OCI-LY3 (cell line): ENCODE measurements around the gene FYB1.

Experiments used
- H2AFZ ChIP-seq: fragments of 200-600, 300-600 bp; shearing (Covaris generic); 2 replicates; pipeline ENCODE4 v1.6.0; 2014; ENCODE audit warnings: antibody characterized with exemption, low read depth, low read length
- H3K27ac ChIP-seq: fragments of 200-600, 300-600 bp; sonication (generic); 2 replicates; pipeline ENCODE4 v1.5.1; 2014; ENCODE audit warnings: mild to moderate bottlenecking, low read length, moderate library complexity, mixed read lengths
- H3K27me3 ChIP-seq: fragments of 200-600, 300-600 bp; sonication (generic); 2 replicates; pipeline ENCODE4 v1.6.1; 2014; ENCODE audit warnings: low read depth, low read length, mixed read lengths
- H3K36me3 ChIP-seq: fragments of 200-600, 300-600 bp; sonication (generic); replicated peaks from 2 replicates; pipeline ENCODE3; 2014; ENCODE audit warnings: low read depth, low read length, mixed read lengths
- H3K4me1 ChIP-seq: fragments of 300-600, 200-600 bp; sonication (generic); 2 replicates; pipeline ENCODE4 v1.6.1; 2014; ENCODE audit warnings: low read length, mixed read lengths
- H3K4me2 ChIP-seq: fragments of 200-600, 300-600 bp; sonication (generic); 2 replicates; pipeline ENCODE4 v1.6.1; 2014; ENCODE audit warnings: low read length, mixed read lengths
- H3K4me3 ChIP-seq: fragments of 300-600, 200-600 bp; sonication (generic); 2 replicates; pipeline ENCODE4 v1.5.1; 2014; ENCODE audit warnings: antibody characterized with exemption, mild to moderate bottlenecking, low read length, moderate library complexity
- H3K79me2 ChIP-seq: fragments of 300-600, 200-600 bp; shearing (Covaris generic); 2 replicates; pipeline ENCODE4 v1.6.1; 2014; ENCODE audit warnings: mild to moderate bottlenecking, low read length, mixed read lengths
- H3K9ac ChIP-seq: fragments of 300-600, 200-600 bp; shearing (Covaris generic); 2 replicates; pipeline ENCODE4 v1.6.0; 2014; ENCODE audit warnings: mild to moderate bottlenecking, low read length, moderate library complexity
- H3K9me3 ChIP-seq: fragments of 200-600, 300-600 bp; shearing (Covaris generic); 2 replicates; pipeline ENCODE4 v1.6.1; 2014; ENCODE audit warnings: low read length, mixed read lengths; ENCODE audit not compliant: insufficient read depth
- H4K20me1 ChIP-seq: fragments of 200-600, 300-600 bp; sonication (generic); 2 replicates; pipeline ENCODE4 v1.6.1; 2016; ENCODE audit warnings: low read length, mixed read lengths; ENCODE audit not compliant: insufficient read depth
- CTCF ChIP-seq: fragments of 200-600, 300-600 bp; sonication (generic); IDR thresholded peaks from 2 replicates; pipeline ENCODE4 v1.5.1; 2014; ENCODE audit warnings: antibody characterized with exemption, low read length, low read depth
- EZH2phosphoT487 ChIP-seq: fragments of 200-600 bp; shearing (Covaris generic); IDR thresholded peaks from 2 replicates; pipeline ENCODE4 v1.6.1; 2018; ENCODE audit warnings: antibody characterized with exemption, mixed run types, low read depth

The FYB1 gene

GRCh38 chr5:39130716-39131115, 88.6 kb downstream of the FYB1 start:
- H3K9me3 ChIP-seq = no peaks in the 10 kb centered on the region
- H3K79me2 ChIP-seq = no peaks in the 10 kb centered on the region
- no peaks in the 10 kb centered on the region for H4K20me1 ChIP-seq
- no peak overlapping the region for H3K4me3 ChIP-seq
- no peaks in the 10 kb centered on the region for H3K27me3 ChIP-seq
- no peak overlapping the region for H3K27ac ChIP-seq
- H3K9ac ChIP-seq = no peak overlapping the region
- peaks cover 18% of the 10 kb centered on the region for H3K4me1 ChIP-seq
- no peak overlapping the region for H3K4me2 ChIP-seq
- TF ChIP-seq EZH2phosphoT487 (no peak), CTCF (no peak)
- no peak overlapping the region for H2AFZ ChIP-seq
- H3K36me3 ChIP-seq = no peaks in the 10 kb centered on the region

GRCh38 chr5:39121922-39122321, 97.4 kb downstream of the FYB1 start:
- Histone ChIP-seq H3K36me3 (no peaks in the 10 kb centered on the region), H4K20me1 (no peaks in the 10 kb centered on the region), H3K4me3 (no peak overlapping the region), H3K4me1 (no peaks in the 10 kb centered on the region), H3K9ac (no peak overlapping the region), H2AFZ (no peak overlapping the region), H3K27me3 (no peaks in the 10 kb centered on the region), H3K4me2 (no peak overlapping the region), H3K27ac (no peak overlapping the region), H3K79me2 (no peaks in the 10 kb centered on the region), H3K9me3 (no peaks in the 10 kb centered on the region)
- TF ChIP-seq EZH2phosphoT487 (no peak), CTCF (no peak)

GRCh38 chr5:39121315-39121714, 98.0 kb downstream of the FYB1 start:
- H2AFZ ChIP-seq = no peak overlapping the region
- H4K20me1 ChIP-seq = no peaks in the 10 kb centered on the region
- H3K36me3 ChIP-seq = no peaks in the 10 kb centered on the region
- H3K4me2 ChIP-seq = no peak overlapping the region
- no peaks in the 10 kb centered on the region for H3K9me3 ChIP-seq
- H3K79me2 ChIP-seq = no peaks in the 10 kb centered on the region
- no peak for TF ChIP-seq EZH2phosphoT487
- no peak for TF ChIP-seq CTCF
- H3K27ac ChIP-seq = no peak overlapping the region
- H3K4me3 ChIP-seq = no peak overlapping the region
- no peak overlapping the region for H3K9ac ChIP-seq
- no peaks in the 10 kb centered on the region for H3K4me1 ChIP-seq
- no peaks in the 10 kb centered on the region for H3K27me3 ChIP-seq

GRCh38 chr5:39120052-39120420, 99.3 kb downstream of the FYB1 start:
- Histone ChIP-seq H3K4me3 (no peak overlapping the region), H4K20me1 (no peaks in the 10 kb centered on the region), H3K27ac (no peak overlapping the region), H3K9me3 (no peaks in the 10 kb centered on the region), H2AFZ (no peak overlapping the region), H3K4me2 (no peak overlapping the region), H3K36me3 (no peaks in the 10 kb centered on the region), H3K27me3 (no peaks in the 10 kb centered on the region), H3K4me1 (no peaks in the 10 kb centered on the region), H3K9ac (no peak overlapping the region), H3K79me2 (no peaks in the 10 kb centered on the region)
- no peak for TF ChIP-seq EZH2phosphoT487
- TF ChIP-seq CTCF = no peak
